ENCODE data around the gene INA.
"Not testable (repeated sequence)": the region's sequence is repeated elsewhere in the genome, so short reads cannot be mapped to it uniquely, and the experiment has no call there.

INA gene

GRCh38 chr10:103254538-103255325 is 22.2 kb upstream of the INA start:
- DNase-seq (ENCODE audit: low read depth), result no peak
- no peak for TF ChIP-seq CTCF (IDR thresholded peaks at IDR 0.05; ENCODE audit: control insufficient read depth, insufficient read depth, low read depth, low read length, missing control alignments)
- no peak overlapping the region for H3K4me3 ChIP-seq (ENCODE audit: control insufficient read depth, low read depth, low read length)

- H3K4me3 ChIP-seq (ENCODE audit: control insufficient read depth, low read depth, low read length), result no peak overlapping the region
- no peak for TF ChIP-seq CTCF (IDR thresholded peaks at IDR 0.05; ENCODE audit: control insufficient read depth, insufficient read depth, low read depth, low read length, missing control alignments)
- no peak for DNase-seq (ENCODE audit: low read depth)
These were observed 20.3 kb upstream of the INA start for GRCh38 chr10:103256613-103257012.

GRCh38 chr10:103257812-103258211 is 19.1 kb upstream of the INA start:
- DNase-seq (ENCODE audit: low read depth), result no peak
- no peak overlapping the region for H3K4me3 ChIP-seq (ENCODE audit: control insufficient read depth, low read depth, low read length)
- no peak for TF ChIP-seq CTCF (IDR thresholded peaks at IDR 0.05; ENCODE audit: control insufficient read depth, insufficient read depth, low read depth, low read length, missing control alignments)

- not testable (repeated sequence) for H3K4me3 ChIP-seq (ENCODE audit: control insufficient read depth, low read depth, low read length); DNase-seq (ENCODE audit: low read depth)
These were observed 18.0 kb upstream of the INA start for GRCh38 chr10:103258928-103259327.

DNA sequence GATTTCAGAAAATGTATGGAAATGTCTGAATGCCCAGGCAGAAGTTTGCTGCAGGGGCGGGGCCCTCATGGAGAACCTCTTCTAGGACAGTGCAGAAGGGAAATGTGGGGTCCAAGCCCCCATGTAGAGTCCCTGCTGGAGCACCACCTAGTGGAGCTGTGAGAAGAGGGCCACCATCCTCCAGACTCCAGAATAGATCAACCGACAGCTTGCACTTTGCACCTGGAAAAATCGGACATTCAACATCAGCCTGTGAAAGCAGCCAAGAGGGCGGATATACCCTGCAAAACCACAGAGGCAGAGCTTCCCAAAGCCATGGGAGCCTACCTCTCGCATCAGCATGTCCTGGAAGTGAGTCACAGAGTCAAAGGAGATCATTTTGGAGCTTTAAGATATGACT is 16.9 kb upstream of the INA start:
- DNase-seq (ENCODE audit: low read depth), result no peak
- no peak overlapping the region for H3K4me3 ChIP-seq (ENCODE audit: control insufficient read depth, low read depth, low read length)
- no peak for TF ChIP-seq CTCF (IDR thresholded peaks at IDR 0.05; ENCODE audit: control insufficient read depth, insufficient read depth, low read depth, low read length, missing control alignments)

DNA sequence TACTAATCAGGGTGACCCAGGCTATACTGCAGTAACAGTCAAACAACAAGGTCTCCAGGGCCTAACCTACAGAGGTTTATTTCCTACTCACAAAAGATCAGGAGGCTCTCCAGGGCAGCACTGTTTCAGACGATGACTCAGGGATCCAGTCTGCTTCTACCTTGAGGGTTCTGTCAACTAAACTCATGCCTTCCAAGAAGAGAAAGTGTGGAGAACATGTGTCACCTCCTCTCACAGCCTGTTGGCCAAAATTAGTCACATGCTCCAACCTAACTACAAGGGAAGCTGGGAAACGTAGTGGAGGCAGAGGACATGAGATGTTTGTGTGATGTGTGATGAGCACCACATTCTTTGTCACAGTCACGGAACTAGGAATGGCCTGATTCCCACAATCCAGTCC is 14.7 kb upstream of the INA start:
- TF ChIP-seq CTCF (IDR thresholded peaks at IDR 0.05; ENCODE audit: control insufficient read depth, insufficient read depth, low read depth, low read length, missing control alignments), result no peak
- DNase-seq (ENCODE audit: low read depth), result no peak

GRCh38 chr10:103265717-103266329 is 11.1 kb upstream of the INA start:
- TF ChIP-seq CTCF (IDR thresholded peaks at IDR 0.05; ENCODE audit: control insufficient read depth, insufficient read depth, low read depth, low read length, missing control alignments), result no peak
- H3K4me3 ChIP-seq (ENCODE audit: control insufficient read depth, low read depth, low read length), result no peak overlapping the region
- no peak for DNase-seq (ENCODE audit: low read depth)

More for the DNA sequence above, 14.7 kb upstream of the INA start:
- H3K4me3 ChIP-seq (ENCODE audit: control insufficient read depth, low read depth, low read length), result no peak overlapping the region

Data from AG09309 (cell line).